EH (cell line): ENCODE measurements around the gene TOR2A.
A peak's percentile ranks its signal among the peaks of the same experiment; 100 is the strongest.
"Not testable (repeated sequence)": the region's sequence is repeated elsewhere in the genome, so short reads cannot be mapped to it uniquely, and the experiment has no call there.

Experiments used
- DNase-seq: peaks from one replicate; pipeline ENCODE4 v3.0.0-alpha.2; 2015; ENCODE audit warnings: low read depth

Gene TOR2A

DNA sequence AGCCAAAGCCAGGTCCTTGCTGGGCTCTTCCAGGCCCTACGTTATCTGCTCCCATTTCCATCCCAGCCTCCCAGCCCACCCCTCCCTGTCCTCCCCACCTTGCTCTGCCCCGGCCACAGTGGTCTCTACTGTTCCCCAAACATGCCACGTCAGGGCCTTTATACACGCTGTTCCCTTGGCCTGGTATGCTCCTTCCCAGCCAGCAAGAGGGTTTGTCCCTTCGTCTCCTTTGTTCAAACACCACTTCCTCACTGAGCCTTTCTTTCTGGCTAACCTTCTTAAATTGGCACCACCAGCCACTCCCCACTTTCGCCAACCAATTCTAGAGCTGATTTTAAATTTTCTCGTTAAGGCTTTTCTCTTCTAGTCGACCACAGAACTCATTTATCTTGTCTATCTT is 33.6 kb upstream of the TOR2A start:
- no peak for DNase-seq

DNA sequence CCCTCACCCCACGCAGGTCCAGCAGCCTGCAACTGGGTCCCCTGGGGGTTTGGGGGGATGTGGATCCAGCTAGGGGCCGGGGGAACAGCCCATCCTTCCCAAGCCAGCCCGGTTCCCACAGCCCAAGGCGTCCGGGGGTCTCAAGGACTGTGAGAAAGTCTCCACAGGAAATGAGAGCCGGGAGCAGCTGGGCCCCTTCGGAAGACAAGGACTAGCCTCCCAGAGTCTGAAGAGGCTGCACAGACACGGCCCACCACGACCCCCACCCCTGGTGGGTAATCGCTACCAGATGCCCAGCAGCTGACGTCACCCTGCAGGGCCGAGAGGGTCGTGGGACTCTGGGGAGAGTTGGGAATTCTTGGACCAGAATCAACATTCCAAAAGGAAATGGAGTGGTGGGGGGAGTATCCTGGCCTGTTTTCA is 32.8 kb upstream of the TOR2A start:
- peak; percentile 56 for DNase-seq

DNA sequence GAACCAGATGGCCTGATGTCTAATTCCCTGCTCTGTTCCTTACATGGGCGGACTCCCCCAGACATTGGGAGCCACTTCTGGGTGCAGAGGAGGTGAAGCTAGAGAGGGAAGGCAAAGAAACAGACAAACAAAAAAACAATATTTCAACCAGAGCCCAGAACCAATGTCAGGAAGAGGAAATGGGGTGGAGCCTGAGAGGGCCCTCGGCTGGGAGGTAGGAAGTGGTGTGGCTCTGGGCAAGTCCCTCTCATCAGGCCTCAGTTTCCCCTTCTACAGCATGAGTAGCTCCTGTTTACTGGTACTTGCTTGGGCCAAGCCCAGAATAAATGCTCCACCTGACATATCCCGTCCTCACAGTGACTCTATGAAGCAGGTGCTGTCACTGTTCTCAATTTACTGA is 32.3 kb upstream of the TOR2A start:
- no peak for DNase-seq

DNA sequence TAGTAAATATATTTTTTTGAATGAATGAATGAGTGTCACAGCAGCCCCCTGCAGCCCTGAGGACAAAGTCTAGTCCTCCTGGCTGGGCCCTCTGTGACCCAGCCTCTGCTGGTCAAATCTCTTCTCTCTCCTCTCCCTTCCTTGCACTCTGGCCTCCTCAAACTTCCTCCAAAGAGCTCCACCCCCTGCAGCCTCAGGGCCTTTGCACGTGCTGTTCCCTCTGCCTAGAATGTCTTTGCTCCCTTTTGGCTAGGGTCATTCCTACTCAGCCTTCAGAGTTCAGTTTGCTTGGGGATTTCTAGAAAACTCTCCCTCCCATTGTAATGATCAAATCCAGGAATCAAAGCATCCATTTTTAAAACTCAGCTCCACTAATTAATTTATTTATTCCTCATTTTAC is 30.3 kb upstream of the TOR2A start:
- DNase-seq, result no peak

DNA sequence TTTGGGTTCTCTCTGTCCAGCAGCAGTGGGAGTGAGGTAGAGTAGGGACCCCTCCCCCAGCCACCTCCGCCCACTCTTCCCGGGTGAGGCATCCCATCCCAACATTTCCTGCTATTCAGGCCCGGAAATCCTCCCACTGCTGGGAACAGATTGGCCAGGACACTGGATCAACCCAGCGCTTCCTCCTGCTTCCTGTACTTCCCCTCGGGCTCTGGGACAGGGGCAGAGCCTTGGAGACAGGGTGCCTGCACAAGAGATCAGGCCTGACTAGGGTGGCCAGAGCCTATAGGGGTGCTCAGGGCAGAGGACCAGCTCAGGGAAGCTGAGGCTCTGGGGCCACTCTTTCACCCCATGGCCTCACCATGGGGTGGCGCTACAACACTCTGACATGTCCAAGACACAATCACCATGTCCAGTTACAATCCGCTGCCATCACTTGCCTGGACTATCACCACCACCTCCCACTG is 28.9 kb upstream of the TOR2A start:
- peak; percentile 28 for DNase-seq

DNA sequence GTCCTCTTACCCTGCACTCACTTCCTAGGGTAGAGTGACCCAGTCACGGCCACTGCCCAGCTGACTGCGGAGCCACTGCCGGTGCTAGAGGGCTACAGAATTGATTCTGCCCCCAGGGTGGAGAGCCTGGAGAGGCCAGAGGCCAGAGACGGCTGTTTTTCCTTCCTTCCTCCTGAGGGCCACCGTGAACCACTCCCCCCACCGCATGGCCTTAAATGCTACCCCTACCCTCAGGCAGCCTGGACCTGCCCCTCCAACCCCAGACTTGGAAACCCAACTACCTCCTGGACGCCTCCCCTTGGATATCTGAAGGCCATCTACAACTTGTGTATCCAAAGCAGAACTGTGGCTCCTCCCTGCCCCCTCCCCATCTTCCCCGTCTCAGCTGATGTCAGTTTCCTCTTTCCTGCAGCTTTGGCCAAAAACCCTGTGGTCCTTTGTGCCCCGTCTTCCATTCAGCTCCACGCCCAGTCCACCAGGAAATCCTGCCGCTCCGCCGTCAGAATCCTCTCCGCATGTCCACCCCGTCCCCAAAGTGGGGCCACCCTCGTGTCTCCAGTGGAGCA is 27.1 kb upstream of the TOR2A start:
- DNase-seq, result no peak

DNA sequence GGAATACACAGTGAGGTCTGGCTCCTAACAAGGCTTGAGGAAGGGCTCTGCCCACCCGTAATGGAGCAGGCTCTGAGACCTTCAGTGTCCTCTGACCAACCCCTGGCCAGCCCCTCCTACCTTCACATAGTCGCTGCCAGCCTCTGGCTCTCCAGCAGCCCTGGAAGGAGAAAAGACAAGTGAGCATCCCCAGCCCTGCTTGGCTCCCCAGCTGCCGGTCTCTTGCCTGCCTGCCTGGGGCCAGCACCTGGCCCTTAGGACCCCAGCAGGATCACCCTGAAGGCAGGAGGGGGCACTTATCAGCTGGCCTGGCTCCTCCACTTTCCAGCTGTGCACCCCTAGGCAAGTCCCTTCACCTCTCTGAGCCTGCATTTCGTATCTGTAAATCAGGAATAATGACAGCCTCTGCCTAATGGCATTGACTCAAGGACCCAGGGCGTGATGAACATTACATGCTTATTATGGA is 26.4 kb upstream of the TOR2A start:
- DNase-seq, result no peak

DNA sequence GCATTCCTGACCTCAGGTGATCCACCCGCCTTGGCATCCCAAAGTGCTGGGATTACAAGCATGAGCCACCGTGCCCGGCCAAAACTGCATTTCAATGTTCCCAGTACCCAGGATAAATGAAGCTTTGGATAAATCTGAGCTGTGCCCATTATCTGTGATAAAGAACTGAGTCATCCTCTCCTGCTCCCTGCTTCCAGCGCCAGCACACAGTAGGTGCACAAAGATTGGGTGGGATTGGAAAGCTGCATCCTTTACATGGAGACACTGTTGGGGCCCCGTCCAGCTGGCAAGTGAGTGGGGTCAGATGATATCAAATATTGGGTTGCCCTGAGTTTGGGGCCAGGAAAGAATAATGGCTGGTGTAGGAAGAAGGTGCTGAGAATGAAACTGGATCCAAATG is 26.0 kb upstream of the TOR2A start:
- DNase-seq, result no peak

DNA sequence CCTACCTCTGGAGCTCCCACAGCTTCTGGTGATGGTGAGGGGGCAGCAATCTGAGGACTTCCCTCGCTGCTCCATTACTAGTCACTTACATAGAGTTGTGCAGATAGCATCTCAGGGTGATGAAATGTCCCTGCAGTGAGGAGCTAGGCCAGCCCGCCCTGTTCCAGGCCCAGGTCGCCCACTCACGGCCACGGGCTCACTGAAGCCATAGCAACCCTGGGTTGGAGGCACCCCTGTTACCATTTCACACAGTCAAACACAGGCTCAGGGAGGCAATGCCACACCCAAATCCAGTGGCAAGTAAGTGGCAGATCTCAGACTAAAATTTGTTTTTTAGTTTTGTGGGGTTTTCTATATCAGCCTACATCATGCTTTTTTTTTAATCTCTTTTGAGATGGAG is 23.7 kb upstream of the TOR2A start:
- no peak for DNase-seq

DNA sequence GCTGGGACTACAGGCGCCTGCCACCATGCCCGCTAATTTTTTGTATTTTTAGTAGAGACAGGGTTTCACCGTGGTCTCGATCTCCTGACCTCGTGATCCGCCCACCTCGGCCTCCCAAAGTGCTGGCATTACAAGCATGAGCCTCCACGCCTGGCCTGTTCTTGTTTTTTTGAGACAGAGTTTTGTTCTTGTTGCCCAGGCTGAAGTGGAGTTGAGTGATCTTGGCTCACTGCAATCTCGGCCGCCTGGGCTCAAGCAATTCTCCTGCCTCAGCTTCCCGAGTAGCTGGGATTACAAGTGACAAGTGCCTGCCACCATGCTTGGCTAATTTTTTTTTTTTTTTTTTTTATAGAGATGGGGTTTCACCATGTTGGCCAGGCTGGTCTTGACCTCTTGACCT is 21.7 kb upstream of the TOR2A start:
- DNase-seq, result not testable (repeated sequence)

DNA sequence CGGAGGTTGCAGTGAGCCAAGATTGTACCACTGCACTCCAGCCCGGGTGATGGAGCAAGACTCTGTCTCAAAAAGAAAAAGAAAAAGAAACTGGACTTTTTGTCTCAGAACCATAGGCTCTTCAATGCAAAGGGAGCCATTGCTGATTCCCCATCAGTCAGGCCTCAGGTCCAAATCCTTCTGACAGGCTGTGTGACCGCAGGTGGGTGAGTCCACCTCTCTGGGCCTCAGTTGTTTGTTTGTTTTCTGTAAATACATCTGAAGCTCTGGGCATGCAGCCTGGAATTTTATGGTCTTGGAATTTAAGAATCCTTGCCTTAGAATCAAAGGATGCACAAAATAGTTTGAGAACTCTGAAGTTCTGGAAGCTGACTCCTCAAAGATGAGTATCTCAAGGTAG is 21.1 kb upstream of the TOR2A start:
- DNase-seq, result no peak

DNA sequence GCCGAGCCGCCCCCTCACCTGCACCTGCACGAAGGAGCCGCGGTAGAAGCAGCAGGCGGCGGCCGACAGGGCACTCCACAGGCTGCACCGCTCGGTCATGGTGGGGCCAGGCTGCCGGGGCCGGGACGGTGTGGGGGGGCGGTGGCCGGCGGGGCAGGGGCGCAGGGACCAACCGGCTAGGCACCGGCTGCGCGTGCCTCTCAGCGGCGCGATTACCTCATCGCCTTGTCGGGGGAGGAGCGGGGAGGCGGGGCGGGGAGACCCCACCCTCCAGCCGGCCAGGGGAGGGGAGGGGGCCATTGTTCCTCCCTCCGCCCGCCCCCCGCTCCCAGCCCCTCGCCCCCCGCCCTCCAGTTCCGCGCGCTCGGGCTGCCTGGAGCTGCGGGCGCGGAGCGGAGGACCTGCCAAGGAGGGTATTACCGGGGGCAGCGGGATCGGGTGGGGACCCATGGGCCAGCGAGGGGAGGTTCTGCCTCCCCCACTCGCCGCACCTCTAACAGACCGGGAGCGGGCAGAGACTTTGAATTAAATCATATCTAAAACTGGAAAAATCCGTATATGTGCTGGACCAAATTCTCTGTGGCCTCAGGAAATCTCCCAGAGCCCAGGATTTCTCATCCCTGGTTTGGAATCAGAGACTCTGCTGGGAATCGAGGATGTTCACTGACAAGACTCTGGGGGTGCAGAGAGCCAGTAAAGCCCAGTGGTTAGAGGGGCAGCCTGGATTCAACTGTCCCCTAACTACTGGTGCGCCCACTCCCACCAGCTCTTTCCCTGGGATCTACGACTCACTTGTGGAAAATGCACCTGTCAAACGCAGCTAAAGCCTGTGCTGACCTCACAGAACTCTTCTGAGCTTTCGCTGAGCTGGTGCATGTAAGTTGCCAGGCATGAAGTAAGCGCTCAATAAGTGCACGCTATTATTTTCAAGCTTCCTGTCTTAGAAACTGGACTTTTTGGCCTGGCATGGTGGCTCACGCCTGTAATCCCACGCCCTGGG is 20.3 kb upstream of the TOR2A start:
- DNase-seq, result no peak

DNA sequence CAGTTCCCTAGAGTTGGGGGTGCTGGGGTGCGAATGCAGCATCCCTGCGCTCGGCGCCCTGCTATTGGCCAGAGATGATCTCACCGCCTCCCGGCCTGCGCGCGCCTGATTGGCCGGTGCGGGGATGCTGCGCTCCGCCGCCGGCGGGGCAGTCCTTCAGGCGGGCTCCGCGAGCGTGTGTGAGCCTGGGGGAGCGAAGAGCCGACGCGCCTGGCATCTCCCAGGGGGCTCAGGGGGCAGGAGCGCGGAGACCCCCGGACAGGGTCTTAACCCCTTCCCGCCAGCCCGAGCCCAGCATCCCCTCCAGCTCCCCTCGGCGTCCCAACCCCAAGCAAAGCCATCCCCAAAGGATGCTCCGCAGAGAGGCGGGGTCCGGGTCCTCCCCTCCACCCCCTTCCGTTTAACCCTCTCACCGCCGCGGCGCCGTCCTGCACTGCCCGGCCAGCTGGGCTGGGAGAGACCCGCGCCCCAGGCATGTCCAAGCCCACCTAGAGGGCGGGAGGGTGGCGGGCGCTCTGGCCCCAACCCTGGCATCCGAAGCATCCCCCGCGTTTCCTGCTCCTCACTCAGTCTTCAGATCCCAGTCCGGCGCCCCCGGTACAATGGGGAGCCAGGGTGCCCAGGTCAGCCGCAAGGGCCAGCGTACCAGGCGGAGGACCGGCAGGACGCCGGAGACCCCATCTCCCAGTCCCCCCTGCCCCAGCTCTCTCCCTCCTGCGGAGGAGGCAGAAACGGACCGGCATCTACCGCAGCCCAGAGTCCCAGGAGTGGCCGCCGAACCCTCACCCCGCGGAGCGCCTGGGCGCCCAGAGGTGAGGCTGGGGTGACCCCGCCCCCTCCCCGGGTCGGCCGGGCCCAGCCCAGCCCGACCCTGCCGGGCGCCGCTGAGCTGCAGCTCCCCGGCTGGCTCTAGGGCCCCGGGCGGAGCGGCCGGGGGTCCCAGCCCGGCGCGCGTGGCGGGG is 19.3 kb upstream of the TOR2A start:
- peak; percentile 37 for DNase-seq

DNA sequence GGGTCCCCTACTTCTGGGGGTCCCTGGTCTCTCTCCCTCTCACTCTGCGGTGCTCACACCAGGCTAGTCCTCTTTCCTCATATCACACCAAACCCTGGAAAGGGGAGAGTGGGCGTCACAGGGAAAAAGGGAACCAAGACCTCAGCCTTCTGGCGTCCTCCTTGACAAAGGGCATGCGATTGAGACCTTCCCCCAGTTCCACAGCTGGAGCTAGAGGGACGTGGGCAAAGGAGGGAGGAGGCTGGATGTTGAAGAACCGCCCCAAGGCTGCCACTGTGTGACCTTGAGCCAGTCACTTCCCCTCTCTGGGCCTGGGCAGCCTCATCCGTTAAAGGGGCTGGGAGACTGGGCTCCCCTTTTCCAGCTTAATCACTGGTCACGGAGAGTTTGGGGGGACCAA is 18.5 kb upstream of the TOR2A start:
- DNase-seq, result no peak

DNA sequence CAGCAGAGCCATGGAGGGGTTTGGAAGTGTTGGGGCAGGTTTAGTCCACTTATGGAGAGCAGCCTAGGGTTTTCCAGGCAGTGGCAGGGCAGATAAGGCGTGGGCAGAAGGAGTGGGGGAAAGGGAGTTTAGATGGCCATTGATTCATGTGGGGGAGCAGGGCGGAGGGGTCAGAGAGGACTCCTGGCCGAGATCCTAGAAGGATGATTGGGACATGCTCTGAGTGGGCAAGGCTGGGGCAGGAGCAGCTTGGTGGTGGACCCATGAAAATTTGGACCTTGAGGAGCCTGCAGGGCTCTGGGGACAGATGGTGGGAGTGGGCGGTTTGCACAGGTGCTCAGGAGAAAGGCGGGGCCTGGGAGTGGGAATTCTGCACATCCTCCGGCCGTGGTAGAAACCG is 18.1 kb upstream of the TOR2A start:
- no peak for DNase-seq

DNA sequence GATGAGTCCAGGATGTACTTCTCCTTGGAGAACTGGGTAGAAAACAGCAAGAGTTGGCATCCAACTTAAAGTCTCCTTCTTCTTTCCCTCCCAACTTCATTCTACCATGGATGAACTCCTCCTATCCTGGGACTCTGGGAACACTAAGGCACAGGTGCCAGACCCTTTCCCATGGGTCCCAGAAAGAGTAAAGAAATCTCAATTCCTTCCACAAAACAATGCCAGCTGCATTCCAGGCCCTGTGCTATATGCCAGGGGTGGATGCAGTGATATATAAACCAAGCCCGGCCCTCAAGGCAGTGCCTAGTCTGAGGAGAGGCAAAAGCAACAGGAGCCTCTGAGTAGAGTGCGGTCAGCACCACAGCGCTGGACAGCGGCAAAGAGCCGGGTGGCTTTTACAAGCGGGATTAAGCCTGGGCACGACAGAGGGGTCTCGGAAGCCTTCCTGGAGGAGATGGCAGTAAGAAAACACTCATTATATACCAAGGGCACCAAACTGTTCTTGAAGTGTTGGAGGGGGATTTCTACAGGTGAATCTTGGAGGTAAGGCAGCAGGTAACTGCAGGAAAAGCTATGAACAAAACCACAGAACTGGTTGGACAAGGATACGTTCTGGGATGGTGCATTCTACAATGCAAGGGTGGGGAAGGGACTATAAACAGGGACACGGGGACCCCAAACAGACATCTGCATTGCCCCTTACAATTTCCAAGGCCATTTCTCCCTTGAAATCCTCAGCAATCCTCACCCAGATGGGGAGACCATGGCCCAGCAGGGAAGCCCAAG is 16.4 kb upstream of the TOR2A start:
- DNase-seq, result peak; percentile 46

DNA sequence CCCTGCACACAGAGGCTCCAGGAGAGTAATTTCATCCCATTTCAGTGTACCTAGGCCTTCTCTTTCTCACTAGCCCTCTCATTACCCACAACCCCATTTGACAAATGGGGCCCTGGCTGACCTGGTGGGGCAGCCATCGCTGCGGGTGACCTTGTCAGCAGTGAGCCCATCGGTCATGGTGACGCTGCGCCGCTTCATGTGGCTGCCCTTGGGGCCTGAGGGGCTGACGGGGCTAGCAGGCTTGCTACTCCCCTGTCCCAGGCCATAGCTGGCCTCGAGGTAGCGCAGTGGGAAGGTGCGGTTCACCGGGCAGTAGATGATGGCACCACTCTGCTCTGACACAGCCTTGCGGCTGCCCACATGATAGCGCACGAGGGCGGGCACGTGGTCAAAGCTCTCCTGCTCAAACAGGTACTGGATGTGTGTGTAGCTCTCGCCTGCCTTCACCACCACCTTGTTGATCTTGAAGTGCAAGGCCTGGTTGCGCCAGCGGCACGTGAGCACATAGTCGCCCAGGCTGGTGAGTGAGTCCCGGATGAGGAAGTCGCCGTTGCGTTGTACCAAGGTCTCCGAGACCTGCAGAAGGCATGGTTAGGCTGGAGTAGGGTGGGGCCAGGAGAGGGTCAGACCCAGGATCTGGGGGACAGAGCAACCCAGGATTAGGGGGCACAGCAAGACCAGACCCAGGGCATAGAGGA is 14.1 kb upstream of the TOR2A start:
- DNase-seq, result no peak

DNA sequence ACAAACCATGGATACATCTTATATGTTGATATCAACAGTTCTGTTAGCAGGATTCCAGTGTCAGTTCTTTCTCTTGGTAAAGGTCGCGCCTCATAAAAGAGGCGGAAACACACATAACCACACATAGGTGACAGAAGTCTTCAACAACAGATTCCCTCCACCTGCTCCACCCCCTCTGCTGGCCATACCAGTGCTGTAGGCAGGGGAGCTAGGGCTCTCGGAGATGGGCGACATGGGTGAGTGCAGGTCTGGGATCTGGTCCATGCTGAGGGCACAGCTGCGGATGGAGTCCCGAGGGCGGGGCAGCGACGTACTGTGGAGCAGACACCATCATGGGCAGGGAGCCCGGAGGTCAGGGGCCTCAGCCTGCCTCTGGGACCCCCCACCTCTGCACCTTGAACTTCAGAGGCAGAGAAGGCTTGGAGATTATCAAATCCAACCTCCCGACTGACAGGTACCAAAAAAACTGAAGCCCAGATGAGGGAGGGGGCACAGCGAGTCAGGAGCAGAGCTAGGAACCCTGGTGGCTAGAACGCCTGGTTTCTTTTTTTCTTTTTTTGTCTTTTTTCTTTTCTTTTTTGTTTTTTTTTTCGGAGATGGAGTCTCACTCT is 12.0 kb upstream of the TOR2A start:
- no peak for DNase-seq

DNA sequence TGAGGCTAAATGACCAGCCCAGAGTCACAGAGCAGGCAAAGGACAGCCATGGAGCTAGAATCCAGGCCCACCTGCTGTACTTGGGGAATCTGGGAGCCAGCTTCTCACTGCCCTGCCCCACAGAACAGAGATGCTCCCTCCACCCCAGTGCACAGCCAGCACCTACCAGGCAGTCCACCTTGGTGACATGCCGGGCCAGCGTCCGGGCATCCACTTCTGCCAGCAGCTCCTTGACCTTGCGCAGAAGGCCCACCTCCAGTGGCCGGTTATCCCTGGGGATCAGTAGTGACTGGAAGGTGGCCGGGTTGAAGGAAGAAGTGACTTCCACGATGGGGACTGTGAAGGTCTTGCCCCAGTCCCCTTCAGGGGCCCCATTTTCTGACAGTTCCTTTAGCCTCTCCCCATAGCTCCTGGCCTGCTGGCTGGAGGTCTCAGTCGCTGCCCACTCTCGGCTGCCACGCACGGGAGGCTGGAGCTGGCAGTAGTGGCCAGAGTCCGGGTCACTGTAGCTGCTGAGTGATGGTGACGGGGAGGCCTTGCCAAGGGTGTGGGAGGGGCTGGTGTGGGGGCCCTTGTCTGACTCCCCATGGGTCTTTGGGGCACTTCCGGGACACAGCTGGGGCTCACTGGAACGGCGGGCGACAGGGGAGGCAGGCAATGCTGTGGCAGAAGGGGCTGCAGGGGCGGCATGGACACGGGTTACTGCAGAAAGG is 9.5 kb upstream of the TOR2A start:
- DNase-seq, result no peak
